Gastroesophageal sphincter (tissue), 3 donors: ENCODE results near the gene MDM1.

Experiments used
- POLR2A ChIP-seq, 2 donors: fragments of 450-650 bp; IDR thresholded peaks; one replicate each; pipeline ENCODE4 v1.6.1; 2017; ENCODE audit warnings: antibody characterized with exemption in 2 of 2, mild to moderate bottlenecking in 2 of 2, moderate library complexity in 1 of 2
- POLR2AphosphoS5 ChIP-seq: sonication (generic); formaldehyde crosslinking; IDR thresholded peaks from one replicate; pipeline ENCODE4 v1.6.1; 2017; ENCODE audit warnings: antibody characterized with exemption
- TF ChIP-seq, protein P1 (sequence below), 4 experiments: fragments of 200-600 bp in 2 of 4; fragments of 450-650 bp in 2 of 4; sonication (generic) in 1 of 4; IDR thresholded peaks; one replicate each; pipeline ENCODE4 v1.5.1; 2017 to 2019; ENCODE audit warnings: antibody characterized with exemption in 4 of 4, mild to moderate bottlenecking in 2 of 4, moderate library complexity in 2 of 4

DNA sequence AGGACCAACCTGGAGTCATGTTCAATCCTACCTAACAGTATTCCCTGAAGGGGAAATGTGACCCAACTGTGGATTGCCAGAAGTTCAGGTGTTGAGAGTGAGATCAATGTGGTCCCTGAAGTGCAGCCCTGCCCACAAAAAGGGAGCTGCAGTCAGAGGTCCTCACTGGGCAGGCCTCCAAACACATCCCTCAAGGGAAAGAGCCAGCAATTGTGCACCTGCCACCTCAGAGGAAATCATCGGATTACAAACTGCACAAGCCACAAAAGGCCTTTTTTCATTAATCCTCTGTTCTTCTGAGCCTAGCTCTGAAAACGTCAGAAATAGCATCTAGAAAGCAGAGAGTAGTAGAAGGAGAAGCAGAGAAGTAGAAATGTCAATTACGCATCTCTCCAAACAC is 10.8 kb upstream of the MDM1 start:
- TF ChIP-seq, protein P1, sequence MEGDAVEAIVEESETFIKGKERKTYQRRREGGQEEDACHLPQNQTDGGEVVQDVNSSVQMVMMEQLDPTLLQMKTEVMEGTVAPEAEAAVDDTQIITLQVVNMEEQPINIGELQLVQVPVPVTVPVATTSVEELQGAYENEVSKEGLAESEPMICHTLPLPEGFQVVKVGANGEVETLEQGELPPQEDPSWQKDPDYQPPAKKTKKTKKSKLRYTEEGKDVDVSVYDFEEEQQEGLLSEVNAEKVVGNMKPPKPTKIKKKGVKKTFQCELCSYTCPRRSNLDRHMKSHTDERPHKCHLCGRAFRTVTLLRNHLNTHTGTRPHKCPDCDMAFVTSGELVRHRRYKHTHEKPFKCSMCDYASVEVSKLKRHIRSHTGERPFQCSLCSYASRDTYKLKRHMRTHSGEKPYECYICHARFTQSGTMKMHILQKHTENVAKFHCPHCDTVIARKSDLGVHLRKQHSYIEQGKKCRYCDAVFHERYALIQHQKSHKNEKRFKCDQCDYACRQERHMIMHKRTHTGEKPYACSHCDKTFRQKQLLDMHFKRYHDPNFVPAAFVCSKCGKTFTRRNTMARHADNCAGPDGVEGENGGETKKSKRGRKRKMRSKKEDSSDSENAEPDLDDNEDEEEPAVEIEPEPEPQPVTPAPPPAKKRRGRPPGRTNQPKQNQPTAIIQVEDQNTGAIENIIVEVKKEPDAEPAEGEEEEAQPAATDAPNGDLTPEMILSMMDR (IDR thresholded peaks at IDR 0.05), result no peak
- TF ChIP-seq POLR2A (IDR thresholded peaks at IDR 0.05), result no peak
- TF ChIP-seq POLR2AphosphoS5, result no peak
